AG10803 (cell line): ENCODE data around the gene COPG1.
A peak's percentile ranks its signal among the peaks of the same experiment; 100 is the strongest.

Source experiments
- DNase-seq: peaks from one replicate; pipeline ENCODE4 v3.0.0; 2010; ENCODE audit warnings: low read depth
- H3K4me3 ChIP-seq: 2 replicates; pipeline ENCODE4 v1.5.1; 2011; ENCODE audit warnings: mild to moderate bottlenecking, low read length, control low read depth
- CTCF ChIP-seq: conservative IDR thresholded peaks from 2 replicates; pipeline ENCODE4 v1.5.1; 2011; ENCODE audit warnings: mild to moderate bottlenecking, low read length, control low read depth, inconsistent platforms

Gene COPG1

GRCh38 chr3:129315223-129315997 is 66.0 kb downstream of the COPG1 start:
- TF ChIP-seq CTCF, result no peak
- DNase-seq, result peak; percentile 22
- peak overlapping the region; percentile 95 for H3K4me3 ChIP-seq

GRCh38 chr3:129315998-129316247 is 66.5 kb downstream of the COPG1 start:
- no peak for DNase-seq
- H3K4me3 ChIP-seq, result peak overlapping the region; percentile 95
- TF ChIP-seq CTCF, result no peak

GRCh38 chr3:129316248-129317013 is 67.0 kb downstream of the COPG1 start:
- peak overlapping the region; percentile 95 for H3K4me3 ChIP-seq
- peak; percentile 78 for DNase-seq

GRCh38 chr3:129317014-129317771 is 67.8 kb downstream of the COPG1 start:
- TF ChIP-seq CTCF, result no peak
- DNase-seq, result no peak
- H3K4me3 ChIP-seq, result peak overlapping the region; percentile 95

More at GRCh38 chr3:129316248-129317013, 67.0 kb downstream of the COPG1 start:
- peak; percentile 55 for TF ChIP-seq CTCF

GRCh38 chr3:129317848-129318247 is 68.4 kb downstream of the COPG1 start:
- DNase-seq, result no peak
- H3K4me3 ChIP-seq, result no peak overlapping the region
- no peak for TF ChIP-seq CTCF

- no peak for DNase-seq
- TF ChIP-seq CTCF, result no peak
- no peak overlapping the region for H3K4me3 ChIP-seq
Observed at GRCh38 chr3:129318921-129319320, 69.5 kb downstream of the COPG1 start.
